Loucy (cell line): ENCODE data around the gene CPEB2.

Experiments
- H2AFZ ChIP-seq: fragments of 200-600 bp; sonication (generic); 2 replicates; pipeline ENCODE4 v1.6.0; 2016; ENCODE audit warnings: antibody characterized with exemption, mild to moderate bottlenecking, low read length, moderate library complexity
- H3F3A ChIP-seq: fragments of 200-600 bp; 2 replicates; pipeline ENCODE4 v1.6.0; 2016; ENCODE audit warnings: antibody characterized with exemption, low read depth, mild to moderate bottlenecking
- H3K27me3 ChIP-seq: fragments of 200-600 bp; sonication (generic); 2 replicates; pipeline ENCODE4 v1.6.1; 2014; ENCODE audit warnings: low read length, mild to moderate bottlenecking; ENCODE audit not compliant: insufficient read depth, poor library complexity, severe bottlenecking
- H3K36me3 ChIP-seq: fragments of 200-600 bp; sonication (generic); 2 replicates; pipeline ENCODE4 v1.6.1; 2016; ENCODE audit warnings: low read length; ENCODE audit not compliant: insufficient read depth
- H3K4me1 ChIP-seq: fragments of 200-600 bp; sonication (generic); 2 replicates; pipeline ENCODE4 v1.5.1; 2014; ENCODE audit warnings: low read length, mild to moderate bottlenecking; ENCODE audit not compliant: insufficient read depth, poor library complexity, severe bottlenecking
- H3K4me2 ChIP-seq: fragments of 200-600 bp; sonication (generic); 2 replicates; pipeline ENCODE4 v1.6.0; 2014; ENCODE audit warnings: antibody characterized with exemption, low read length, low read depth, mild to moderate bottlenecking; ENCODE audit not compliant: poor library complexity, severe bottlenecking
- H3K4me3 ChIP-seq: fragments of 200-600 bp; sonication (generic); 2 replicates; pipeline ENCODE4 v1.5.1; 2014; ENCODE audit warnings: low read length, mild to moderate bottlenecking, mixed read lengths; ENCODE audit not compliant: poor library complexity, severe bottlenecking
- H3K79me2 ChIP-seq: fragments of 200-600 bp; sonication (generic); 2 replicates; pipeline ENCODE4 v1.6.1; 2014; ENCODE audit warnings: low read length; ENCODE audit not compliant: insufficient read depth
- H3K9ac ChIP-seq: fragments of 200-600 bp; sonication (generic); 2 replicates; pipeline ENCODE4 v1.6.0; 2014; ENCODE audit warnings: mild to moderate bottlenecking, low read depth, low read length, moderate library complexity; ENCODE audit not compliant: poor library complexity, severe bottlenecking
- H3K9me2 ChIP-seq: fragments of 200-600 bp; sonication (generic); replicated peaks from 2 replicates; pipeline ENCODE4 v1.6.1; 2016; ENCODE audit warnings: low read depth, low read length, mixed read lengths
- H3K9me3 ChIP-seq: fragments of 200-600 bp; sonication (generic); 2 replicates; pipeline ENCODE4 v1.6.1; 2014; ENCODE audit warnings: mild to moderate bottlenecking, antibody characterized with exemption, low read length, low read depth; ENCODE audit not compliant: insufficient read depth
- H4K20me1 ChIP-seq: fragments of 200-600 bp; sonication (generic); 2 replicates; pipeline ENCODE4 v1.6.0; 2014; ENCODE audit warnings: antibody characterized with exemption, low read length, mild to moderate bottlenecking; ENCODE audit not compliant: insufficient read depth, poor library complexity, severe bottlenecking
- EZH2phosphoT487 ChIP-seq: fragments of 200-600 bp; IDR thresholded peaks from 2 replicates; pipeline ENCODE4 v1.6.1; 2018; ENCODE audit warnings: antibody characterized with exemption, mild to moderate bottlenecking, moderate library complexity, borderline replicate concordance
- TF ChIP-seq, protein P1 (sequence below): fragments of 200-600 bp; sonication (generic); conservative IDR thresholded peaks from 2 replicates; pipeline ENCODE4 v1.5.1; 2014; ENCODE audit warnings: mild to moderate bottlenecking, antibody characterized with exemption, low read length

Gene CPEB2

GRCh38 chr4:15011166-15011565 is 8.9 kb downstream of the CPEB2 start:
- H3K9ac ChIP-seq = peak overlapping the region; percentile 35
- H3K4me3 ChIP-seq = no peak overlapping the region
- H3K9me2 ChIP-seq = no peaks in the 10 kb centered on the region
- H3F3A ChIP-seq = no peaks in the 10 kb centered on the region
- no peak for TF ChIP-seq EZH2phosphoT487
- TF ChIP-seq, protein P1, sequence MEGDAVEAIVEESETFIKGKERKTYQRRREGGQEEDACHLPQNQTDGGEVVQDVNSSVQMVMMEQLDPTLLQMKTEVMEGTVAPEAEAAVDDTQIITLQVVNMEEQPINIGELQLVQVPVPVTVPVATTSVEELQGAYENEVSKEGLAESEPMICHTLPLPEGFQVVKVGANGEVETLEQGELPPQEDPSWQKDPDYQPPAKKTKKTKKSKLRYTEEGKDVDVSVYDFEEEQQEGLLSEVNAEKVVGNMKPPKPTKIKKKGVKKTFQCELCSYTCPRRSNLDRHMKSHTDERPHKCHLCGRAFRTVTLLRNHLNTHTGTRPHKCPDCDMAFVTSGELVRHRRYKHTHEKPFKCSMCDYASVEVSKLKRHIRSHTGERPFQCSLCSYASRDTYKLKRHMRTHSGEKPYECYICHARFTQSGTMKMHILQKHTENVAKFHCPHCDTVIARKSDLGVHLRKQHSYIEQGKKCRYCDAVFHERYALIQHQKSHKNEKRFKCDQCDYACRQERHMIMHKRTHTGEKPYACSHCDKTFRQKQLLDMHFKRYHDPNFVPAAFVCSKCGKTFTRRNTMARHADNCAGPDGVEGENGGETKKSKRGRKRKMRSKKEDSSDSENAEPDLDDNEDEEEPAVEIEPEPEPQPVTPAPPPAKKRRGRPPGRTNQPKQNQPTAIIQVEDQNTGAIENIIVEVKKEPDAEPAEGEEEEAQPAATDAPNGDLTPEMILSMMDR = no peak
- H3K27me3 ChIP-seq = no peaks in the 10 kb centered on the region
- H3K4me1 ChIP-seq = peaks cover 70% of the 10 kb centered on the region
- H3K36me3 ChIP-seq = 0 out of 2 replicates have a peak, but pooled peaks cover 2% of the 10 kb centered on the region
- H4K20me1 ChIP-seq = peaks cover 24% of the 10 kb centered on the region
- peak overlapping the region; percentile 53 for H3K4me2 ChIP-seq
- H2AFZ ChIP-seq = no peak overlapping the region
- no peaks in the 10 kb centered on the region for H3K9me3 ChIP-seq
- H3K79me2 ChIP-seq = peaks cover 57% of the 10 kb centered on the region

DNA sequence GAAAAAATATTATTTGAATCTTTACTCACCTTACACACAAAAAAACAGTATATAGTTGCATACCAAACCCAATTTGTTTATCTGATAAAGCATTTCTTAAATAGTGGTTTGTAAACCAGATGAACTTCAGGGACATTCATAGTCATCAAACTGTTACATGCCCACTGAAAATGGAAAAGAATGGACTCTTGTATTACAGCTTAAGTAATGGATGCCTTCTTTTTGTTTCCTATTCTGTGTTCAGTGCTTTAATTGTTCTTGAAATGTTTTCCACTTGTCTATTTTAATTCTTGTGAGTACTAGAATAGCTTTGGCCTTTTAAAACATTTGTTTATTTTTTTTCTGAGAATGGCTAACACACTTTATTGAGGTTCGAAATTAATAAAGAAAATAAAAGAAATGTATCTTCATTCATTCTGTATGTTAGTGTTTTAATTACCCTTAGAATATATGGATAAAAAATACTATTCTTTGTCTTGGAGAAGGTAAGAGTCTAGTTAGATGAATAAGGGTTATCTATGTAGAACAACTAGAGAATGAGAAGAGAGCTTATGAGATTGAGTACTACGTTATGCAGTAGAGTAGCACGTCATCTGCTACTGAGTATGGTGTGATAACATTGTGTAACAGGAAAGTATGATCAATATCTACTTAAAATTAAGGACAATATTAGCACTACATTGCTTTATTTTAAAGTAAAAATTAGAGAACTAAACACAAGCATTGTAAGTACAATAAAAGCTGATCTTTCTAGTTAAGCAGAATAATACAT is 9.9 kb downstream of the CPEB2 start:
- peaks cover 60% of the 10 kb centered on the region for H3K4me1 ChIP-seq
- no peak overlapping the region for H2AFZ ChIP-seq
- no peaks in the 10 kb centered on the region for H3K27me3 ChIP-seq
- peaks cover 46% of the 10 kb centered on the region for H3K79me2 ChIP-seq
- H3K36me3 ChIP-seq = 0 out of 2 replicates have a peak, but pooled peaks cover 2% of the 10 kb centered on the region
- no peaks in the 10 kb centered on the region for H3K9me3 ChIP-seq
- TF ChIP-seq, protein P1 = no peak
- TF ChIP-seq EZH2phosphoT487 = no peak
- peaks cover 15% of the 10 kb centered on the region for H4K20me1 ChIP-seq
- peak overlapping the region; percentile 25 for H3K4me3 ChIP-seq
- no peaks in the 10 kb centered on the region for H3F3A ChIP-seq
- peak overlapping the region; percentile 53 for H3K4me2 ChIP-seq
- H3K9me2 ChIP-seq = no peaks in the 10 kb centered on the region
- H3K9ac ChIP-seq = peak overlapping the region; percentile 35

- Histone ChIP-seq H3K4me3 (no peak overlapping the region), H3K9me2 (no peaks in the 10 kb centered on the region), H3K9me3 (no peaks in the 10 kb centered on the region), H3K4me1 (peaks cover 55% of the 10 kb centered on the region), H3K36me3 (0 out of 2 replicates have a peak, but pooled peaks cover 6% of the 10 kb centered on the region), H3K9ac (no peak overlapping the region), H3F3A (no peaks in the 10 kb centered on the region), H3K4me2 (peak overlapping the region; percentile 53), H4K20me1 (peaks cover 8% of the 10 kb centered on the region), H2AFZ (no peak overlapping the region), H3K27me3 (no peaks in the 10 kb centered on the region), H3K79me2 (peaks cover 34% of the 10 kb centered on the region)
- TF ChIP-seq, protein P1 = no peak
- TF ChIP-seq EZH2phosphoT487 = no peak
Measured at GRCh38 chr4:15013585-15013984, 11.3 kb downstream of the CPEB2 start.
